ENCODE measurements around the gene POLR2J2.
A peak's percentile ranks its signal among the peaks of the same experiment; 100 is the strongest.
"Not testable (repeated sequence)": the region's sequence is repeated elsewhere in the genome, so short reads cannot be mapped to it uniquely, and the experiment has no call there.

- TF ChIP-seq CTCF (IDR thresholded peaks at IDR 0.05), result not testable (repeated sequence)
- TF ChIP-seq POLR2A (IDR thresholded peaks at IDR 0.05) (peak in 1 of 4 donors; percentile 20), POLR2AphosphoS5 (IDR thresholded peaks at IDR 0.05) (peak in 1 of 2 donors; percentile 41)
Observed at GRCh38 chr7:102671166-102671955, at the start of gene POLR2J2.

Data from upper lobe of left lung (tissue), 4 donors.